ENCODE results near the gene TINAG. TPM values are rescaled to one million over a fixed set of nuclear protein-coding genes. Genes with fewer than 3 reads are reported as not detected.

Gene TINAG
- total RNA-seq, 1 donor from 2014 or later: not detected

DNA sequence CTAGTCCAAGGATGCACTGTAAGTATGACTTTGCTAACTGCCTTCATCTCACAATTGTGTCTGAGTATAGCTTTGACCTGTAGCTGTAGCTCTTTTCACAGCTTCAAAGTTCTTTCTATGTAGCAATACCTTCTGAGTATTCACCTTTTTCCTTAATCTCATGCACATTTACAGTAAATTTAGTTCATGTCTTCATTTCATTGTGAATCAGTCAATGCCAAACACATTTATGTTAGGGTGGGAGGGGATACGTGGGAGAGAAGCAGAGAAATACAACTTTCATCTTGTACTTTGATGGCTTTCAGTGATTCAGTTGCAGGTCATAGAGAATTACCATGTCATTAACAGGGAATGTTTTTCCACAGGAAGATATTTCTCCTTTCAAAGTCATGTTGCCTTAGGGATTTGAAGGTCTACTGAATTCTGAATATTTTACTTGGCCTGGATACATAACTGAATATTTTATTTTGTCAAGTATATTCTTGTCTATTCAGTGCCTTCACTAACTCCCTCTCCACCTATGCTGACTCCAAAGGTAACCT lies 119.2 kb downstream of the TINAG start:
- DNase-seq (ENCODE audit: low read depth in 2 of 2): no peak

DNA sequence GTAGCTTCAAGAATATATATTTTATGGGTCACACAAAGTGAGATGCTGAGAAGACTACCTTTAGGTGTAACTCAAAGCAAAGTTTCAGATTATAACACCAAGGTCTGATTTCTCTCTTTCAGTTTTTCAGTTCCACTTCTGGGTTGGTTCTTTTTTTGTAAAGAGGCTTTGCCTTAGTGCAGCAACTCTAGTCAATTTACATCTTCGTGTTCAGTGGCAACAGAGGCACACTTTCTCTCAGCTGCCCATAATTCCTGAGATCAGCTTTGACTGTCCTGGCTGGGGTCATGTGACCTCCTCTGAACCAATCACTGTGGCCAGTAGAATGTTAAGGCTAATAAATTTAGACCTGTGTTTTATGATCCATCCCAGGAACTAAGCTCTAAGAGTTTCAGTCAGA lies 120.2 kb downstream of the TINAG start:
- no peak for DNase-seq (ENCODE audit: low read depth in 2 of 2)

DNA sequence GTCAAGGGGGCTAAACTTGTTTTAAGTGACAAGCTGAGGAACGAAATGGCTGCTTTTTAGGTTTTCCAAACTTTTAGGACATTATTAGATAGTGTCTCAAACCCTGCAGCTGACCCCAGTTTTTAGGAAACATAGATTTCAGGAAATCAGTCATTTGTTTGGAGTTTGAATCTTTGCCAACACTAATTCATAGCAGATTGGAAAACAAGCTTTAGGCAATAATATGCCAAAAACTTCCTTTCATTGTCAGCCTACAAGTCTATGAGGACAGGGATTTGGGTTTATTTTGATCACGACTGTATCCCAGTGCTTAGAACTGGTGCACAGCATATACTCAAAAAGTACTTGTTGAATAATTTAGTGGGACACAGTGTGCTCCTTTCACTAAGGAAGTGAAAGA lies 123.2 kb downstream of the TINAG start:
- peak; percentile 4 to 51 for DNase-seq (ENCODE audit: low read depth in 2 of 2)

Other genes starting within 250 kb of the TINAG start
- 1.3 and 2.6 TPM in 2 replicates for gene MLIP, start 197.0 kb upstream of the TINAG start, total RNA-seq